ENCODE results near the gene ZBTB7B. TPM values are rescaled to one million over a fixed set of nuclear protein-coding genes. Genes with fewer than 3 reads are reported as not detected.
A peak's percentile ranks its signal among the peaks of the same experiment; 100 is the strongest.

ZBTB7B gene
- total and polyA plus RNA-seq, 9 of the 15 experiments (the other 6 are each of a cell fraction or from before 2014, with no cell fraction given), result 0.04 to 46.5 (median 15.2) TPM

DNA sequence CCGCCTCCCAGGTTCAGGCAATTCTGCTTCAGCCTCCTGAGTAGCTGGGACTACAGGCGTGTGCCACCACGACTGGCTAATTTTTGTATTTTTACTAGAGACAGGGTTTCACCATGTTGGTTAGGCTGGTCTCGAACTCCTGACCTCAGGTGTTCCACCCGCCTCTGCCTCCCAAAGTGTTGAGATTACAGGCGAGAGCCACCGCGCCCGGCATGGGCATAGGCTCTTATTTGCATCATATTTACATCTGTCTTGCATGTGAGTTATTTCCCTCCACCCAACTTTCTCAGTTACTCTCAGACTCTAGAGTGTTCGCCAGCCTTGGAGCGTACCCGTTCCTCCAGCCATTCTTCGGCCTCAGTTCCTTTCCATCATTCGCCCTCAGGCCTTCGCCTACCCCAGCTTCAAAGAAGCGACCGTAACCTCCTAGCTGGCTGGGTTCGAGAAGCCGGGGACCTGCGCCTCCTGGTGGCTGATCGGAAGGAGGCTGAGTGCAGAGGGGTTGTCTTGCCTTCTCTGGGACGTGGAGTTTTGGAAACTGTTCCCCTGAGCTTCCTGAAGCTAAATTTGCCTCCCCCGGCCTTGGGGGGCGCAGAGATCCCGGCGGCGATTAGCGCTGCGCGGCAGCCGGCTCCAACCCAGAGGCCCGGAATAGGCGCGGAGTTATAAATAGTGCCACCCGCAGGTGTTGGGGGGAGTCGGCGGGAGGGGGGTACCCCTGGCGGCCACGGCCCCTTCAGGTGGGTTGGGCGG lies 3.6 kb upstream of the ZBTB7B start (continued):
- TF ChIP-seq ZNF445 (CRISPR knock-in tag; IDR thresholded peaks at IDR 0.05; ENCODE audit: low read depth), result no peak
- TF ChIP-seq, protein P1, sequence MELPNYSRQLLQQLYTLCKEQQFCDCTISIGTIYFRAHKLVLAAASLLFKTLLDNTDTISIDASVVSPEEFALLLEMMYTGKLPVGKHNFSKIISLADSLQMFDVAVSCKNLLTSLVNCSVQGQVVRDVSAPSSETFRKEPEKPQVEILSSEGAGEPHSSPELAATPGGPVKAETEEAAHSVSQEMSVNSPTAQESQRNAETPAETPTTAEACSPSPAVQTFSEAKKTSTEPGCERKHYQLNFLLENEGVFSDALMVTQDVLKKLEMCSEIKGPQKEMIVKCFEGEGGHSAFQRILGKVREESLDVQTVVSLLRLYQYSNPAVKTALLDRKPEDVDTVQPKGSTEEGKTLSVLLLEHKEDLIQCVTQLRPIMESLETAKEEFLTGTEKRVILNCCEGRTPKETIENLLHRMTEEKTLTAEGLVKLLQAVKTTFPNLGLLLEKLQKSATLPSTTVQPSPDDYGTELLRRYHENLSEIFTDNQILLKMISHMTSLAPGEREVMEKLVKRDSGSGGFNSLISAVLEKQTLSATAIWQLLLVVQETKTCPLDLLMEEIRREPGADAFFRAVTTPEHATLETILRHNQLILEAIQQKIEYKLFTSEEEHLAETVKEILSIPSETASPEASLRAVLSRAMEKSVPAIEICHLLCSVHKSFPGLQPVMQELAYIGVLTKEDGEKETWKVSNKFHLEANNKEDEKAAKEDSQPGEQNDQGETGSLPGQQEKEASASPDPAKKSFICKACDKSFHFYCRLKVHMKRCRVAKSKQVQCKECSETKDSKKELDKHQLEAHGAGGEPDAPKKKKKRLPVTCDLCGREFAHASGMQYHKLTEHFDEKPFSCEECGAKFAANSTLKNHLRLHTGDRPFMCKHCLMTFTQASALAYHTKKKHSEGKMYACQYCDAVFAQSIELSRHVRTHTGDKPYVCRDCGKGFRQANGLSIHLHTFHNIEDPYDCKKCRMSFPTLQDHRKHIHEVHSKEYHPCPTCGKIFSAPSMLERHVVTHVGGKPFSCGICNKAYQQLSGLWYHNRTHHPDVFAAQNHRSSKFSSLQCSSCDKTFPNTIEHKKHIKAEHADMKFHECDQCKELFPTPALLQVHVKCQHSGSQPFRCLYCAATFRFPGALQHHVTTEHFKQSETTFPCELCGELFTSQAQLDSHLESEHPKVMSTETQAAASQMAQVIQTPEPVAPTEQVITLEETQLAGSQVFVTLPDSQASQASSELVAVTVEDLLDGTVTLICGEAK (IDR thresholded peaks at IDR 0.05), result peak; percentile 57
- TF ChIP-seq, protein P1 (CRISPR knock-in tag; IDR thresholded peaks at IDR 0.05), result no peak
- TF ChIP-seq, protein P2, sequence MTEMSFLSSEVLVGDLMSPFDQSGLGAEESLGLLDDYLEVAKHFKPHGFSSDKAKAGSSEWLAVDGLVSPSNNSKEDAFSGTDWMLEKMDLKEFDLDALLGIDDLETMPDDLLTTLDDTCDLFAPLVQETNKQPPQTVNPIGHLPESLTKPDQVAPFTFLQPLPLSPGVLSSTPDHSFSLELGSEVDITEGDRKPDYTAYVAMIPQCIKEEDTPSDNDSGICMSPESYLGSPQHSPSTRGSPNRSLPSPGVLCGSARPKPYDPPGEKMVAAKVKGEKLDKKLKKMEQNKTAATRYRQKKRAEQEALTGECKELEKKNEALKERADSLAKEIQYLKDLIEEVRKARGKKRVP (CRISPR knock-in tag; IDR thresholded peaks at IDR 0.05), result no peak
- no peak for TF ChIP-seq ZNF436 (CRISPR knock-in tag; IDR thresholded peaks at IDR 0.05)
- TF ChIP-seq, protein P3, sequence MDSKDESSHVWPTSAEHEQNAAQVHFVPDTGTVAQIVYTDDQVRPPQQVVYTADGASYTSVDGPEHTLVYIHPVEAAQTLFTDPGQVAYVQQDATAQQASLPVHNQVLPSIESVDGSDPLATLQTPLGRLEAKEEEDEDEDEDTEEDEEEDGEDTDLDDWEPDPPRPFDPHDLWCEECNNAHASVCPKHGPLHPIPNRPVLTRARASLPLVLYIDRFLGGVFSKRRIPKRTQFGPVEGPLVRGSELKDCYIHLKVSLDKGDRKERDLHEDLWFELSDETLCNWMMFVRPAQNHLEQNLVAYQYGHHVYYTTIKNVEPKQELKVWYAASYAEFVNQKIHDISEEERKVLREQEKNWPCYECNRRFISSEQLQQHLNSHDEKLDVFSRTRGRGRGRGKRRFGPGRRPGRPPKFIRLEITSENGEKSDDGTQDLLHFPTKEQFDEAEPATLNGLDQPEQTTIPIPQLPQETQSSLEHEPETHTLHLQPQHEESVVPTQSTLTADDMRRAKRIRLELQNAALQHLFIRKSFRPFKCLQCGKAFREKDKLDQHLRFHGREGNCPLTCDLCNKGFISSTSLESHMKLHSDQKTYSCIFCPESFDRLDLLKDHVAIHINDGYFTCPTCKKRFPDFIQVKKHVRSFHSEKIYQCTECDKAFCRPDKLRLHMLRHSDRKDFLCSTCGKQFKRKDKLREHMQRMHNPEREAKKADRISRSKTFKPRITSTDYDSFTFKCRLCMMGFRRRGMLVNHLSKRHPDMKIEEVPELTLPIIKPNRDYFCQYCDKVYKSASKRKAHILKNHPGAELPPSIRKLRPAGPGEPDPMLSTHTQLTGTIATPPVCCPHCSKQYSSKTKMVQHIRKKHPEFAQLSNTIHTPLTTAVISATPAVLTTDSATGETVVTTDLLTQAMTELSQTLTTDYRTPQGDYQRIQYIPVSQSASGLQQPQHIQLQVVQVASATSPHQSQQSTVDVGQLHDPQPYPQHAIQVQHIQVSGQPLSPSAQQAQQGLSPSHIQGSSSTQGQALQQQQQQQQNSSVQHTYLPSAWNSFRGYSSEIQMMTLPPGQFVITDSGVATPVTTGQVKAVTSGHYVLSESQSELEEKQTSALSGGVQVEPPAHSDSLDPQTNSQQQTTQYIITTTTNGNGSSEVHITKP (IDR thresholded peaks at IDR 0.05; ENCODE audit: partially characterized antibody), result peak; percentile 78
- no peak for TF ChIP-seq HLTF (IDR thresholded peaks at IDR 0.05)
- no peak for TF ChIP-seq ZSCAN29 (IDR thresholded peaks at IDR 0.05)
- TF ChIP-seq TEAD2 (tag; IDR thresholded peaks at IDR 0.05), result no peak
- TF ChIP-seq ETV5 (CRISPR knock-in tag; IDR thresholded peaks at IDR 0.05; ENCODE audit: low read depth), result peak; percentile 44; the same call in 1 of the 2 replicates
- TF ChIP-seq PTRF (tag; IDR thresholded peaks at IDR 0.05), result no peak
- no peak for TF ChIP-seq ZNF830 (CRISPR knock-in tag; IDR thresholded peaks at IDR 0.05)
- TF ChIP-seq, protein P4, sequence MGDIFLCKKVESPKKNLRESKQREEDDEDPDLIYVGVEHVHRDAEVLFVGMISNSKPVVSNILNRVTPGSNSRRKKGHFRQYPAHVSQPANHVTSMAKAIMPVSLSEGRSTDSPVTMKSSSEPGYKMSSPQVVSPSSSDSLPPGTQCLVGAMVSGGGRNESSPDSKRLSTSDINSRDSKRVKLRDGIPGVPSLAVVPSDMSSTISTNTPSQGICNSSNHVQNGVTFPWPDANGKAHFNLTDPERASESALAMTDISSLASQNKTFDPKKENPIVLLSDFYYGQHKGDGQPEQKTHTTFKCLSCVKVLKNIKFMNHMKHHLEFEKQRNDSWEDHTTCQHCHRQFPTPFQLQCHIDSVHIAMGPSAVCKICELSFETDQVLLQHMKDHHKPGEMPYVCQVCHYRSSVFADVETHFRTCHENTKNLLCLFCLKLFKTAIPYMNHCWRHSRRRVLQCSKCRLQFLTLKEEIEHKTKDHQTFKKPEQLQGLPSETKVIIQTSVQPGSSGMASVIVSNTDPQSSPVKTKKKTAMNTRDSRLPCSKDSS (IDR thresholded peaks at IDR 0.05; ENCODE audit: low read depth, partially characterized antibody), result no peak

Measured in K562 (cell line).